Osteocyte (in vitro differentiated cells): ENCODE data around the gene USO1. TPM values are rescaled to one million over a fixed set of nuclear protein-coding genes. Genes with fewer than 3 reads are reported as not detected.
A peak's percentile ranks its signal among the peaks of the same experiment; 100 is the strongest.
"Not testable (repeated sequence)": the region's sequence is repeated elsewhere in the genome, so short reads cannot be mapped to it uniquely, and the experiment has no call there.

Experiments
- DNase-seq: peaks from one replicate; pipeline ENCODE4 v3.0.0; 2021; ENCODE audit warnings: mixed read lengths; ENCODE audit not compliant: unreplicated experiment; ENCODE audit errors: extremely low spot score
- H3K27ac Mint-ChIP-seq: one replicate; pipeline ENCODE4 v1.8.0; 2021; ENCODE audit warnings: mild to moderate bottlenecking, mixed read lengths; ENCODE audit not compliant: unreplicated experiment
- H3K27me3 Mint-ChIP-seq: one replicate; pipeline ENCODE4 v1.8.0; 2021; ENCODE audit warnings: mixed read lengths; ENCODE audit not compliant: unreplicated experiment
- H3K36me3 Mint-ChIP-seq: one replicate; pipeline ENCODE4 v1.8.0; 2021; ENCODE audit warnings: mixed read lengths; ENCODE audit not compliant: unreplicated experiment
- H3K4me1 Mint-ChIP-seq: one replicate; pipeline ENCODE4 v1.8.0; 2021; ENCODE audit warnings: mixed read lengths; ENCODE audit not compliant: unreplicated experiment
- H3K4me3 Mint-ChIP-seq: one replicate; pipeline ENCODE4 v1.8.0; 2021; ENCODE audit warnings: mild to moderate bottlenecking, moderate library complexity, mixed read lengths; ENCODE audit not compliant: unreplicated experiment
- H3K9me3 Mint-ChIP-seq: one replicate; pipeline ENCODE4 v1.8.0; 2021; ENCODE audit warnings: mixed read lengths; ENCODE audit not compliant: unreplicated experiment
- total RNA-seq: library from RNA; stranded (reverse); gene quantifications from 2 replicates; pipeline ENCODE4 v1.2.1, GENCODE V29; 2021
- TF ChIP-seq, protein P1 (sequence below): fragments of 200-600 bp; sonication (generic); IDR thresholded peaks from 2 replicates; pipeline ENCODE4 v1.5.0; 2021; ENCODE audit warnings: antibody characterized with exemption, mild to moderate bottlenecking, moderate library complexity

USO1 gene
- total RNA-seq, 1 donor from 2014 or later, result 69.6 TPM

DNA sequence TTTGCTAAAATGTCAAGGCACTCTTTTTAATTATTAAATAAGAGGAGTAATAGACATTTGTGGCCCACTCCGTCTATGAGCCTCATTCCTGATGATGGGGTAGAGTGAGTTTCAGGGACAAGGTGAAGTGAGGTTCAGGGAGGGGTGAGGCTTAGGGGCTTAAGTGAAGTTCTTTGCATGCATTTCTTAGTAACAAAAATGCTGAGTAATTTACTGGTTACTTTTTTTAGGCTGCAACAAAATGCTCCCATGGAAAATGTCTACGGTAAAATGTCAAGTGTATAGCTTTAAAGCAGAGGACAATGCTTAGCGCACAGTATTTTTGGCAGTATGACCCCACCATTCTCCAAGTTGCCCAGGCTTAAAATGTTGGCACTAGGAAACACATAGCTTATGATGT lies 2.0 kb upstream of the USO1 start:
- H3K27ac Mint-ChIP-seq, result no peak overlapping the region
- H3K9me3 Mint-ChIP-seq, result no peaks in the 10 kb centered on the region
- peaks cover 32% of the 10 kb centered on the region for H3K4me1 Mint-ChIP-seq
- H3K36me3 Mint-ChIP-seq, result peaks cover 3% of the 10 kb centered on the region
- no peak for DNase-seq
- TF ChIP-seq, protein P1, sequence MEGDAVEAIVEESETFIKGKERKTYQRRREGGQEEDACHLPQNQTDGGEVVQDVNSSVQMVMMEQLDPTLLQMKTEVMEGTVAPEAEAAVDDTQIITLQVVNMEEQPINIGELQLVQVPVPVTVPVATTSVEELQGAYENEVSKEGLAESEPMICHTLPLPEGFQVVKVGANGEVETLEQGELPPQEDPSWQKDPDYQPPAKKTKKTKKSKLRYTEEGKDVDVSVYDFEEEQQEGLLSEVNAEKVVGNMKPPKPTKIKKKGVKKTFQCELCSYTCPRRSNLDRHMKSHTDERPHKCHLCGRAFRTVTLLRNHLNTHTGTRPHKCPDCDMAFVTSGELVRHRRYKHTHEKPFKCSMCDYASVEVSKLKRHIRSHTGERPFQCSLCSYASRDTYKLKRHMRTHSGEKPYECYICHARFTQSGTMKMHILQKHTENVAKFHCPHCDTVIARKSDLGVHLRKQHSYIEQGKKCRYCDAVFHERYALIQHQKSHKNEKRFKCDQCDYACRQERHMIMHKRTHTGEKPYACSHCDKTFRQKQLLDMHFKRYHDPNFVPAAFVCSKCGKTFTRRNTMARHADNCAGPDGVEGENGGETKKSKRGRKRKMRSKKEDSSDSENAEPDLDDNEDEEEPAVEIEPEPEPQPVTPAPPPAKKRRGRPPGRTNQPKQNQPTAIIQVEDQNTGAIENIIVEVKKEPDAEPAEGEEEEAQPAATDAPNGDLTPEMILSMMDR, result no peak
- H3K4me3 Mint-ChIP-seq, result no peak overlapping the region
- H3K27me3 Mint-ChIP-seq, result no peaks in the 10 kb centered on the region

DNA sequence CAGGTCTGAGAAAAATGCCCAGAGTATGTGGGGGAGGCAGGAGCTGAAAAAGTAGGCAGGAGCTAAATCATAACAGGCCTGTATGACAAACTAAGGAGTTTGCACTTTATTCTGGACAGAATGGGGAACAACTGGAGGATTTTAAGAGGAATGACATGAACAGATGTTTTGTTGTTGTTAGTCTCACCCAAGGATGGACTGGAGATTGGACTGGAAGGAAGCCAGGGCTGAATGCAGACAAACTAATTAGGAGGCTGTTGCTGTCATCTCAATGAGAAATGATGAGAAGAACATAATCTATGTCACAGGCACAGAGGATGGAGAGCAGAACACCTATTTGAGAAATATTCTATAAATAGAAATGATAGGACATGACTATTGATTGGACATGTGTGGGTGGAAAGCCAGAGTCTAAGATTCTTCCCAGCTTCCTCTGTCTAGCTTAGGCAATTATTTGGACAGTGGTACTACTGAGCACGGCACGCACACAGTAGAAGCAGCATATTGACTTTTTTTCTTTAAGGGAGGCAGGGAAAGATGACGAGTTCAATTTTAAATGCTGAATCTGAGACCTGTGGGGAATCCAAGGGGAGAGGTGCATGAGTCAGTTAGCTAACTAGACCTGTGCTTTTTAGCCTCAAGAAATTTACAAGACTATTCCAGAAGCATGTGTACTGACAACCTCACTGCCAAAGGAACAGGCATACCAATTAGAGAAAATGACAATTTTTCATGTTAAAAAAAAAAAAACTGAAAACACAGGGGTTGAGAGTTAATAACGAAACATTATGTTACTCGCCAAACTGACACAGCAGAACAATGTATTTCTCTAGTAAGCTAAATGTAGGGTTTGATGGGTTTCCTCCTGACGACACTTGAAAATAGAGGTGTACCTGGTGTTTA lies 963 bp upstream of the USO1 start:
- Mint-ChIP-seq H3K4me1 (peaks cover 42% of the 10 kb centered on the region), H3K36me3 (peaks cover 5% of the 10 kb centered on the region), H3K9me3 (no peaks in the 10 kb centered on the region), H3K27me3 (no peaks in the 10 kb centered on the region), H3K27ac (peak overlapping the region; percentile 100), H3K4me3 (peak overlapping the region; percentile 99)
- DNase-seq, result no peak
- TF ChIP-seq, protein P1, result no peak

DNA sequence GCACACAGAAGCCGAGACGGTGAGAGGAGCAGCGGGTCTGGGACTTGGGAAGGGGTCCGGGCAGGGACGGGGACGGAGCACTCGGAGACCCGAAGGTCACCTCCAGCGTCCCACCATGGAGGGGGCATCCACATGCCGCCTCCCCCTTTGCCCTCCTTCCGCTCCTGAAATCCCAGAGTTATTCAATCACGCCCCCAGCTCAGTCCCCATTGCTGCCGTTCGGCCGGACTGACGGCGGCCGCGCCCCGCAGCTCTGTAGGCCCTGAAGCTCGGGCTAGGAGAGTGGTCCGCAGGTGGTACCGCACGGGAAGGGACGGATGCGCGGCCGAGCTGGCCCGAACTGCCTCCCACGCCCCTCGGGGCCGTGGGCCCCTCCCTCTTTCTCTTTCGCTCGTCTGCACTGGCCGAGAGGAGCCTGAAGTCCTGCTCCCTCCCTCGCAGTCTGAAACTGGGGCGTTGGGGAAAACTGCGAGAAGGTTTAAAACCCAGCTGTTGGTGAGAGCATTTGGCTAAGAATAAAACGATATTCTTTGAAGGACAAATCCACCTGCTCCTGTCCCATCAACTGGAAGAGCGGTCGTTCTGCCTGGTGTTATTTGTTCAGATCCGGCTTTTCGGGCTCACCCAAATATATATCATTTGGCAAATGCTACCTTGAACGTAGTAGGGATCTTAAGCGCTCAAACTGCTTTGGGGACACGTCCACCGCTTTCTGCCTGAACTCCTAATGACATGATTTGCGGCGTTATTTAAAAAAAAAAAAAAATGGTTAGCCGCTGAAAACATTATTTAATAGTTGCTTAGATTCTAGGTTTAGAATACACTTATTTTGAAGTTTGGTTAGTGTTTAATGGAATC lies 719 bp downstream of the USO1 start:
- DNase-seq, result peak; percentile 90
- Mint-ChIP-seq H3K9me3 (no peaks in the 10 kb centered on the region), H3K27me3 (no peaks in the 10 kb centered on the region), H3K4me3 (peak overlapping the region; percentile 99), H3K4me1 (peaks cover 54% of the 10 kb centered on the region), H3K27ac (peak overlapping the region; percentile 100), H3K36me3 (peaks cover 5% of the 10 kb centered on the region)
- TF ChIP-seq, protein P1, result no peak

DNA sequence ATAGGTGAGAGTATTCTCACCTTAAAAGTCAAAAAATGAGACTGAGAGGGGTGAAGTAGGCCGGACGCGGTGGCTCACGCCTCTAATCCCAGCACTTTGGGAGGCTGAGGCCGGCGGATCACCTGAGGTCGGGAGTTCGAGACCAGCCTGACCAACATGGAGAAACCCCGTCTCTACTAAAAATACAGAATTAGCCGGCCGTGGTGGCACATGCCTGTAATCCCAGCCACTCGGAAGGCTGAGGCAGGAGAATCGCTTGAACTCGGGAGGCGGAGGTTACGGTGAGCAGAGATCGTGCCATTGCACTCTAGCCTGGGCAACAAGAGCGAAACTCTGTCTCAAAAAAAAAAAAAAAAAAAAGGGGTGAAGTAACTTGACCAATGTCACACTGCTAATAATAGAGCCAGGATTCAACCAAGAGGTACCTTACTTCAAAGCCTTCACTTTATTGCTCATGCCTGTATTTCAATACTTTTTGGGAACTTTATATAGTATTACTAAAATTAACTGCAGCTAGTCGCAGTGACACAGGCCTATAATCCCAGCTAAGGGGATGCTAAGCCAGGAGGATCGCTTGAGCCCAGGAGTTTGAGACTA lies 1.7 kb downstream of the USO1 start:
- not testable (repeated sequence) for H3K9me3 Mint-ChIP-seq, H3K36me3 Mint-ChIP-seq, DNase-seq, H3K27me3 Mint-ChIP-seq
- Mint-ChIP-seq H3K4me3 (peak overlapping the region; percentile 99), H3K27ac (peak overlapping the region; percentile 100), H3K4me1 (peaks cover 59% of the 10 kb centered on the region)

DNA sequence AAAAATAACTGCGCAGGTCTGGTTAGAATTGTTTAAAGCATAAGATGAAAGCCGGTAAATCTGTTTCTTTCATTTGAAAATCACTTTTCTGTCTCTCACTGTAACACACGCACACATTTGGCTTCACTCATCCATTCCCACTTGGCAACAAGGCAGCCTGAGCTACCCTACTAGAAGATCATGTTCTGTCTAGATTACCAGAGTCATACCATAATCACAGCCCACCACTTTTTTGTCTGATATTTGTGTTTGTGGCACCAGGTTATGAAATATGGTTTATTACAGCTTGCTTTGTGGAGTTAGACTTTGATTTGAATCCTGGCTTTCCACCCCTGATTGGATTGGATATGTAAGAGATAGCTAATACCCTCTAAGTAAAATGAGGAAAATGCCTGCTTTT lies 2.2 kb downstream of the USO1 start:
- Mint-ChIP-seq H3K4me3 (peak overlapping the region; percentile 99), H3K27me3 (no peaks in the 10 kb centered on the region), H3K27ac (peak overlapping the region; percentile 36), H3K36me3 (peaks cover 5% of the 10 kb centered on the region), H3K4me1 (peaks cover 59% of the 10 kb centered on the region), H3K9me3 (no peaks in the 10 kb centered on the region)
- TF ChIP-seq, protein P1, result no peak
- no peak for DNase-seq
